H1 (cell line): ENCODE measurements around the gene ERVW-1. TPM values are rescaled to one million over a fixed set of nuclear protein-coding genes. Genes with fewer than 3 reads are reported as not detected.

Source experiments
- CTCF ChIA-PET: fragments of 300-600 bp; sonication (Branson Sonifier 250); formaldehyde crosslinking; loops from one replicate; lab custom pipeline; 2021; ENCODE audit not compliant: partially characterized antibody; lab: Charles Lee
- POLR2A ChIA-PET: fragments of 300-600 bp; sonication (Branson Sonifier 250); formaldehyde crosslinking; loops from one replicate; lab custom pipeline; 2021; ENCODE audit warnings: inconsistent platforms; ENCODE audit not compliant: partially characterized antibody; lab: Charles Lee
- DNase-seq, 2 experiments: peaks; one replicate each; pipeline versions ENCODE4 v3.0.0 to v3.0.0-alpha.2; 2010 to 2022; ENCODE audit warnings: low spot score in 2 of 2, low read depth in 1 of 2, mixed read lengths in 1 of 2
- FAIRE-seq: peaks from 2 replicates; lab custom pipeline; 2011; peaks lifted over from hg19 to GRCh38; lab: Jason Lieb, UNC
- H2AFZ ChIP-seq: 2 replicates; pipeline ENCODE4 v1.8.1; 2012; ENCODE audit warnings: low read length, inconsistent platforms
- H2AK5ac ChIP-seq: 2 replicates; pipeline ENCODE4 v1.6.1; 2013; ENCODE audit warnings: low read depth, low read length
- H2BK120ac ChIP-seq: replicated peaks from 2 replicates; pipeline ENCODE3; 2013; ENCODE audit warnings: low read depth, low read length, inconsistent platforms
- H2BK12ac ChIP-seq: 2 replicates; pipeline ENCODE4 v1.6.1; 2013; ENCODE audit warnings: low read depth, low read length
- H2BK15ac ChIP-seq: 2 replicates; pipeline ENCODE4 v1.6.1; 2013; ENCODE audit warnings: low read length
- H2BK20ac ChIP-seq: 2 replicates; pipeline ENCODE4 v1.6.1; 2013; ENCODE audit warnings: low read length
- H2BK5ac ChIP-seq: 2 replicates; pipeline ENCODE4 v1.6.1; 2013; ENCODE audit warnings: low read depth, low read length
- H3K14ac ChIP-seq: 2 replicates; pipeline ENCODE4 v1.6.1; 2013; ENCODE audit warnings: inconsistent platforms; ENCODE audit not compliant: insufficient read length
- H3K18ac ChIP-seq: 2 replicates; pipeline ENCODE4 v1.6.1; 2013; ENCODE audit warnings: low read length; ENCODE audit errors: extremely low read depth
- H3K23ac ChIP-seq: 2 replicates; pipeline ENCODE4 v1.6.1; 2013; ENCODE audit warnings: inconsistent platforms; ENCODE audit not compliant: insufficient read length
- H3K23me2 ChIP-seq: 2 replicates; pipeline ENCODE4 v1.6.1; 2013; ENCODE audit warnings: low read depth, low read length
- H3K27ac ChIP-seq: 2 replicates; pipeline ENCODE4 v1.6.1; 2011; ENCODE audit warnings: low read depth, low read length, inconsistent platforms
- H3K27me3 ChIP-seq, 4 experiments: replicated peaks in 1 of 4; 1 replicate in 1 of 4; 2 replicates in 3 of 4; pipeline versions ENCODE4 v1.6.1 to v1.8.1; 2011 to 2013; ENCODE audit warnings: low read length in 3 of 4, mild to moderate bottlenecking in 3 of 4, inconsistent platforms in 2 of 4, mixed read lengths in 2 of 4, moderate library complexity in 1 of 4; ENCODE audit not compliant: control insufficient read depth in 3 of 4, insufficient read depth in 3 of 4; ENCODE audit errors: extremely low read depth in 1 of 4
- H3K36me3 ChIP-seq, 4 experiments: 2 replicates each; pipeline versions ENCODE4 v1.6.1 to v1.8.1; 2011 to 2013; ENCODE audit warnings: mild to moderate bottlenecking in 4 of 4, low read length in 3 of 4, moderate library complexity in 2 of 4, control low read depth in 1 of 4, inconsistent platforms in 1 of 4; ENCODE audit not compliant: insufficient read depth in 4 of 4, control insufficient read depth in 2 of 4
- H3K4ac ChIP-seq: replicated peaks from 2 replicates; pipeline ENCODE3; 2013; ENCODE audit warnings: low read length, low read depth, mixed read lengths, inconsistent platforms; ENCODE audit not compliant: insufficient read length
- H3K4me1 ChIP-seq, 4 experiments: replicated peaks in 1 of 4; 1 replicate in 1 of 4; 2 replicates in 3 of 4; pipeline versions ENCODE4 v1.6.1 to v1.8.1; 2011 to 2013; ENCODE audit warnings: low read length in 3 of 4, inconsistent platforms in 2 of 4, mixed read lengths in 1 of 4; ENCODE audit not compliant: insufficient read depth in 4 of 4, control insufficient read depth in 3 of 4
- H3K4me2 ChIP-seq, 2 experiments: 2 replicates each; pipeline versions ENCODE4 v1.6.1 to v1.8.1; 2011 to 2013; ENCODE audit warnings: low read depth in 2 of 2, low read length in 2 of 2, control low read depth in 1 of 2, inconsistent platforms in 1 of 2, mild to moderate bottlenecking in 1 of 2; ENCODE audit not compliant: insufficient read depth in 1 of 2
- H3K4me3 ChIP-seq, 4 experiments: fragments of 200-600, 300-600 bp in 1 of 4; sonication (generic), shearing (Covaris generic), sonication (Bioruptor Twin) in 1 of 4; 2 replicates each; pipeline versions ENCODE4 v1.5.1 to v1.8.1; 2011 to 2016; ENCODE audit warnings: low read length in 4 of 4, low read depth in 3 of 4, control low read depth in 2 of 4, inconsistent platforms in 2 of 4, mild to moderate bottlenecking in 2 of 4, mixed read lengths in 1 of 4, moderate library complexity in 1 of 4; ENCODE audit not compliant: insufficient read depth in 2 of 4; ENCODE audit errors: extremely low read depth in 1 of 4
- H3K56ac ChIP-seq: replicated peaks from 2 replicates; pipeline ENCODE3; 2013; ENCODE audit warnings: low read depth, mild to moderate bottlenecking, mixed read lengths, low read length, inconsistent platforms; ENCODE audit not compliant: insufficient read length
- H3K79me1 ChIP-seq: 2 replicates; pipeline ENCODE4 v1.6.1; 2013; ENCODE audit warnings: low read depth, low read length, control low read depth
- H3K79me2 ChIP-seq, 2 experiments: 2 replicates each; pipeline versions ENCODE4 v1.6.1 to v1.8.1; 2012 to 2013; ENCODE audit warnings: low read length in 2 of 2, mild to moderate bottlenecking in 2 of 2, inconsistent platforms in 1 of 2; ENCODE audit not compliant: insufficient read depth in 2 of 2, control insufficient read depth in 1 of 2
- H3K9ac ChIP-seq, 4 experiments: replicated peaks in 1 of 4; 1 replicate in 1 of 4; 2 replicates in 3 of 4; pipeline versions ENCODE4 v1.6.1 to v1.8.1; 2011 to 2013; ENCODE audit warnings: low read depth in 3 of 4, low read length in 3 of 4, control low read depth in 2 of 4, mild to moderate bottlenecking in 2 of 4, moderate library complexity in 2 of 4, inconsistent platforms in 1 of 4; ENCODE audit errors: extremely low read depth in 1 of 4
- H3K9me3 ChIP-seq, 2 experiments: 2 replicates each; pipeline versions ENCODE4 v1.6.1 to v1.8.1; 2012 to 2013; ENCODE audit warnings: mild to moderate bottlenecking in 2 of 2, moderate library complexity in 2 of 2, control low read depth in 1 of 2, inconsistent platforms in 1 of 2, low read depth in 1 of 2, low read length in 1 of 2, mixed read lengths in 1 of 2; ENCODE audit not compliant: insufficient read depth in 2 of 2
- H4K20me1 ChIP-seq, 2 experiments: replicated peaks in 1 of 2; 2 replicates each; pipeline versions ENCODE3 to v1.8.1; 2011 to 2013; ENCODE audit warnings: inconsistent platforms in 2 of 2, low read length in 2 of 2, mild to moderate bottlenecking in 1 of 2; ENCODE audit not compliant: insufficient read depth in 2 of 2, control insufficient read depth in 1 of 2
- H4K5ac ChIP-seq: 2 replicates; pipeline ENCODE4 v1.6.1; 2013; ENCODE audit warnings: low read length, low read depth, mixed read lengths, inconsistent platforms; ENCODE audit not compliant: insufficient read length
- H4K8ac ChIP-seq: 2 replicates; pipeline ENCODE4 v1.8.0; 2013; ENCODE audit warnings: mild to moderate bottlenecking, moderate library complexity, low read length, inconsistent platforms; ENCODE audit not compliant: insufficient read depth; ENCODE audit errors: extremely low read depth
- H4K91ac ChIP-seq: replicated peaks from 2 replicates; pipeline ENCODE3; 2013; ENCODE audit warnings: low read length, mixed read lengths, inconsistent platforms; ENCODE audit not compliant: insufficient read length
- CHD2 ChIP-seq: IDR thresholded peaks from 2 replicates; pipeline ENCODE4 v1.6.1; 2012; ENCODE audit warnings: low read length, improper control_type of control experiment
- EGR1 ChIP-seq: IDR thresholded peaks from 2 replicates; pipeline ENCODE4 v1.6.1; 2011; ENCODE audit warnings: low read depth, low read length, borderline replicate concordance
- NANOG ChIP-seq: IDR thresholded peaks from 2 replicates; pipeline ENCODE4 v1.6.1; 2011; ENCODE audit warnings: low read length, low read depth, mild to moderate bottlenecking, inconsistent platforms; ENCODE audit not compliant: insufficient read depth, poor library complexity, severe bottlenecking
- POLR2AphosphoS5 ChIP-seq: IDR thresholded peaks from 2 replicates; pipeline ENCODE4 v1.6.1; 2011; ENCODE audit warnings: low read depth, low read length
- RNF2 ChIP-seq: fragments of 200-900, 300-1000 bp; sonication (generic); IDR thresholded peaks from 2 replicates; pipeline ENCODE4 v1.7.1; 2016; ENCODE audit warnings: borderline replicate concordance, low read depth, mild to moderate bottlenecking, antibody characterized with exemption, low read length; ENCODE audit not compliant: poor library complexity, severe bottlenecking; ENCODE audit errors: missing control alignments
- SIN3A ChIP-seq, 2 experiments: IDR thresholded peaks in 1 of 2; conservative IDR thresholded peaks in 1 of 2; 2 replicates each; pipeline ENCODE4 v1.6.1; 2011 to 2012; ENCODE audit warnings: low read length in 2 of 2, improper control_type of control experiment in 1 of 2, low read depth in 1 of 2, mild to moderate bottlenecking in 1 of 2
- SP2 ChIP-seq: IDR thresholded peaks from 2 replicates; pipeline ENCODE4 v1.6.1; 2012; ENCODE audit warnings: mild to moderate bottlenecking, low read length, inconsistent platforms
- SP4 ChIP-seq: IDR thresholded peaks from 2 replicates; pipeline ENCODE4 v1.6.1; 2012; ENCODE audit warnings: low read length, inconsistent platforms
- TAF7 ChIP-seq: optimal IDR thresholded peaks from 2 replicates; pipeline ENCODE3; 2011; ENCODE audit warnings: low read depth, mild to moderate bottlenecking, inconsistent platforms, low read length, moderate library complexity, borderline replicate concordance
- TBP ChIP-seq: IDR thresholded peaks from 2 replicates; pipeline ENCODE4 v1.6.1; 2011; ENCODE audit warnings: low read depth, low read length, improper control_type of control experiment
- WGBS, 2 experiments: shearing (Covaris generic) in 1 of 2; methylation state at CpG; one replicate each; pipeline versions ENCODE4 v1.1.6 to v1.1.7; 2013 to 2015; ENCODE audit warnings: low lambda C conversion rate in 2 of 2, mixed read lengths in 2 of 2, inconsistent platforms in 1 of 2, low coverage in 1 of 2, missing lambda C conversion rate in 1 of 2; ENCODE audit not compliant: insufficient replicate concordance in 2 of 2, insufficient coverage in 1 of 2, insufficient read length in 1 of 2; ENCODE audit errors: extremely low coverage in 1 of 2, missing lambda C conversion rate in 1 of 2; 5-methylcytosine and 5-hydroxymethylcytosine counted together
- polyA plus RNA-seq, 7 experiments: library from polyadenylated mRNA; depleted of rRNA in 3 of 7; stranded (reverse) in 5 of 7; unstranded in 2 of 7; fragments of >200 nt in 5 of 7; fragments of 200-250 nt in 2 of 7; gene quantifications; 1 replicate in 5 of 7; 2 replicates in 1 of 7; 4 replicates in 1 of 7; pipeline versions ENCODE4 v1.2.1 to v1.2.3, GENCODE V29; 2011 to 2013; ENCODE audit warnings: missing spikeins in 2 of 7, mixed read lengths in 2 of 7
- total RNA-seq: library from RNA; stranded (reverse); fragmentation: NEBNext Ultra II Directional; extraction: Animal tissue kit (Norgen Biotek cat#: 25700); gene quantifications from 2 replicates; pipeline ENCODE4 v1.2.1, GENCODE V29; 2021
- TF ChIP-seq, protein P1 (sequence below): IDR thresholded peaks from 2 replicates; pipeline ENCODE4 v1.6.1; 2011; ENCODE audit warnings: low read depth, mild to moderate bottlenecking, low read length; ENCODE audit not compliant: insufficient read depth
- TF ChIP-seq, protein P2 (sequence below): IDR thresholded peaks from 2 replicates; pipeline ENCODE4 v1.6.1; 2012; ENCODE audit warnings: inconsistent platforms

Gene ERVW-1
- total and polyA plus RNA-seq, 2 of the 8 experiments (the other 6 are each of a cell fraction or from before 2014, with no cell fraction given): 0.08 TPM; not detected in 1

DNA sequence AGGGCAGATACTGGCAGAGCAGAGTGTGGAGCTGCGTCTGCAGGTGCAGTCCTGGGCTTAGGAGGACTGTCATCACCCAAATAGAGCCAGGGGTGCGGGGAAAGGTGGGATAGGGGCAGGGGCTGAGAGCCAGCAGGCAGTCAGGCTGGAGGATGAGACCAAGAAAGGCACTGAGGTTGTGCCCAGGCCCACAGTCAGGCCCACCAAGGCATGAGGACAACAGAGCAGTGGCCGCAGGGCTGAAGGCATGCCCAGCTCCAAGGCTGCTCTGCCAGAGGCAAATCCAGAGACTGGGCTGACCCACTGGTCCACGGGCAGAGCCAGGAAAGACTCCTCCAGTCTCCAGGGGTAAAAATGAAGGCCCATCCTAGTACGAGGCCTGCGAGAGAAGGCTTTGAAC, 54.8 kb downstream of the ERVW-1 start:
- Histone ChIP-seq H3K56ac (no peak overlapping the region), H4K20me1 (peaks cover 0 to 3% of the 10 kb centered on the region in 2 experiments), H4K5ac (no peak overlapping the region), H3K23me2 (peaks cover 5% of the 10 kb centered on the region; the same call in 1 of the 2 replicates), H3K36me3 (no peaks in the 10 kb centered on the region), H3K18ac (no peak overlapping the region), H2BK15ac (no peak overlapping the region), H3K4me1 (peaks cover 0 to 3% (median 0%) of the 10 kb centered on the region in 4 experiments; a peak in 3 of 7 replicates), H3K9me3 (no peaks in the 10 kb centered on the region), H2BK120ac (no peak overlapping the region), H3K4me3 (no peak overlapping the region), H2AFZ (no peak overlapping the region), H2BK5ac (no peak overlapping the region), H3K79me2 (no peaks in the 10 kb centered on the region), H2BK20ac (no peak overlapping the region), H2AK5ac (no peak overlapping the region), H3K9ac (no peak overlapping the region), H3K23ac (no peak overlapping the region), H3K27ac (no peak overlapping the region), H3K14ac (no peak overlapping the region), H3K4me2 (no peak overlapping the region; a peak in 1 of 4 replicates), H2BK12ac (no peak overlapping the region), H4K8ac (no peak overlapping the region), H3K4ac (no peak overlapping the region), H3K79me1 (no peaks in the 10 kb centered on the region), H4K91ac (no peak overlapping the region), H3K27me3 (peaks cover 0 to 2% (median 0%) of the 10 kb centered on the region in 4 experiments; a peak in 2 of 7 replicates)
- ChIA-PET CTCF (interaction anchor here (1.1 to 10.9 kb wide), 6 partner anchors 9 to 38 kb away, joined by 3 to 159 read pairs (median 12); partner anchors contain the start of gene GATAD1), POLR2A (interaction anchor here (0.8 to 2.3 kb wide), 2 partner anchors 10 to 24 kb away, joined by 3 to 7 read pairs; partner anchors contain the start of gene GATAD1)
- WGBS, 2 experiments: 95% methylated on average over 6 of the region's 6 CpGs; no CpG with 5 or more reads in 1 of the 2 experiments
- FAIRE-seq (no peak), DNase-seq (no peak)
- TF ChIP-seq EGR1: no peak
- no peak for TF ChIP-seq SP2
- no peak for TF ChIP-seq SP4
- no peak for TF ChIP-seq CHD2
- TF ChIP-seq POLR2AphosphoS5: no peak
- no peak for TF ChIP-seq RNF2
- TF ChIP-seq, protein P1, sequence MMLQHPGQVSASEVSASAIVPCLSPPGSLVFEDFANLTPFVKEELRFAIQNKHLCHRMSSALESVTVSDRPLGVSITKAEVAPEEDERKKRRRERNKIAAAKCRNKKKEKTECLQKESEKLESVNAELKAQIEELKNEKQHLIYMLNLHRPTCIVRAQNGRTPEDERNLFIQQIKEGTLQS: no peak
- TF ChIP-seq TAF7: no peak
- no peak for TF ChIP-seq NANOG
- no peak for TF ChIP-seq TBP
- TF ChIP-seq, protein P2, sequence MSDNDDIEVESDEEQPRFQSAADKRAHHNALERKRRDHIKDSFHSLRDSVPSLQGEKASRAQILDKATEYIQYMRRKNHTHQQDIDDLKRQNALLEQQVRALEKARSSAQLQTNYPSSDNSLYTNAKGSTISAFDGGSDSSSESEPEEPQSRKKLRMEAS: no peak
- no peak for TF ChIP-seq SIN3A (conservative IDR thresholded peaks at IDR 0.05 in 1 of 2, IDR thresholded peaks at IDR 0.05 in 1 of 2; ENCODE audit: low read depth in 1 of 2, low read length in 2 of 2)
